ACC112 (cell line): Measurements from ENCODE around the gene ATP5ME.
"Not testable (repeated sequence)": the region's sequence is repeated elsewhere in the genome, so short reads cannot be mapped to it uniquely, and the experiment has no call there.

Experiments
- H2AFZ ChIP-seq: fragments of 200-600 bp; sonication (generic); one replicate; pipeline ENCODE4 v1.6.0; 2017; ENCODE audit warnings: antibody characterized with exemption, low read length; ENCODE audit not compliant: unreplicated experiment
- H3K27ac ChIP-seq: fragments of 200-600 bp; sonication (generic); 2 replicates; pipeline ENCODE4 v1.5.1; 2014; ENCODE audit warnings: low read depth, mild to moderate bottlenecking, antibody characterized with exemption, low read length, moderate library complexity
- H3K27me3 ChIP-seq: fragments of 200-600 bp; sonication (generic); 2 replicates; pipeline ENCODE4 v1.6.1; 2014; ENCODE audit warnings: mild to moderate bottlenecking, antibody characterized with exemption, low read length, moderate library complexity, mixed read lengths; ENCODE audit not compliant: insufficient read depth
- H3K36me3 ChIP-seq: fragments of 200-600 bp; sonication (generic); 2 replicates; pipeline ENCODE4 v1.6.1; 2016; ENCODE audit warnings: mild to moderate bottlenecking, antibody characterized with exemption, low read length, moderate library complexity, mixed read lengths; ENCODE audit not compliant: insufficient read depth
- H3K4me1 ChIP-seq: fragments of 200-600 bp; sonication (generic); one replicate; pipeline ENCODE4 v1.6.1; 2016; ENCODE audit warnings: low read length, mixed read lengths; ENCODE audit not compliant: insufficient read depth, unreplicated experiment, control insufficient read depth
- H3K4me3 ChIP-seq: fragments of 200-600 bp; sonication (generic); 2 replicates; pipeline ENCODE4 v1.5.1; 2014; ENCODE audit warnings: mild to moderate bottlenecking, low read depth, low read length
- H3K79me2 ChIP-seq: fragments of 200-600 bp; sonication (generic); one replicate; pipeline ENCODE4 v1.6.0; 2016; ENCODE audit warnings: low read length; ENCODE audit not compliant: control insufficient read depth, unreplicated experiment, insufficient read depth

The ATP5ME gene

DNA sequence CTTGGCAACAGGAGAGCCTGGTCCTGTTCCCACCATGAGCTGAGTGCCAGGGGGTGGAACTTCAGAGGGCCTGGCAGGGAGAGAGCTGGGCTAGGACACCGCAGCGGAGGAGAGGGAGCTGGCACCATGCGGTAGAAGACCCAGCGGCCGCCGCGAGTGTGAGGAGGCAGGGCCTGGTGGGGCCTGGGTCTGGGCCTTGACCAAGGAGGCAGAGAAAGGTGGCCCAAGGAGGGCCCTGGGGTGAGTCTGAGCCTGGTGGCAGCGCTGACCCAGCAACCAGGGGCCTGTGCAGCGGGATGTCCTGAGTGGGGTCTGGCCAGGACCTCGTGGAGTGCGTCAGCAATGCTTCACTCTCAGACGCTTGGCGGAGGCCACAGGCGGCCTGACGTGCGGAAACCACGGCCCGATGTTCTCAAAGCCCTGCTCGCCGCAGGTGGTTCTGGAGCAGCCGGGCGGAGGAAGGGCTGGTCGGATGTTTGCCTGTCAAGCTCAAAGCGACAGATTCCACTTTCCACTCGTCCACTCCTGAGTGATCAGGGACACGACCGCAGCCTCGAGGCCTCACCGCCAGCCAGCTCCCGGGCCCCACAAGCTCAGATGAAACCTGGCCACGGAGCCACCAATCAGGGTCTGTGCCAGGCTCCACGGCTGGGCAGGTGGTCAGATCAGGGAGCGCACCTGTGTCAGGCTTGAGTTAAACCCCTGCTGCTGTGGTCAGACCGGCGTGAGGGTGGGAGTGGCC is 20.8 kb downstream of the ATP5ME start:
- Histone ChIP-seq H3K4me1 (no peaks in the 10 kb centered on the region), H2AFZ (no peak overlapping the region), H3K27me3 (peaks cover 36% of the 10 kb centered on the region), H3K27ac (no peak overlapping the region), H3K79me2 (no peaks in the 10 kb centered on the region), H3K4me3 (no peak overlapping the region), H3K36me3 (no peaks in the 10 kb centered on the region)

DNA sequence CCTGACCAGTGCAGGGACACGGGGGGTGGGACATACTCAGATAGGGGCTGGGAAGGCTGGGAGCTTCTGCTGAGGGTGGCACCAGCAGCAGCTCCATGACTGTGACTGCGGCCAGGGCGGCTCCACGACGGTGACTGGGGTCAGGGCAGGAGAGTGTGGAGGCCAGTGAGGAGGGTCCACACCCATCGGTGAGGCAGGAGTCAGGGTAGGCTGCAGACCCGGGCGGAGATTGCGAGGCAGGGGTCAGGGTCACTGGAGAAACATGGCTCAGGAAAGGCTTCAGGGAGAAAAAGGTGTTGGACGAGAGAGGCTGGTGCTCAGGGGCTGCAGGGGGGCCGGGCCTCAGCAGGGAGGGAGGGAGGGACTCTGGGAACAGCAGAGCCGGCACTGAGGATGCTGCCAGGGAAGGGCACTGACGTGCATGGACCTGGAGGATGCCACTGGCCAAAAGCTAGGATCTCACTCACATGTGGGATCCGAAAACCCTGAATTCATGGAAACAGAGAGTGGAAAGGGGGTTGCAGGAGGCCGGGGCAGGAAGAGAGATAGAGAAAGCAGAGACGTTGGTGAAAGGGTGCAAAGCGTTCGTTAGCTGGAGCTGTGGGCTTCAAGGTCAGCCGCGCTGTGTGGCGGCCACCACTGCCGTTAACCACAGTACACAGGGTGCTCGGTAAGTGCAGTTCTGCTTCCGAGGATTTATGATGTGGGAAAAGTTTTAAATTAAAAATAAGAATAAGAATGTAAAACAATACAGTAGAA is 22.0 kb downstream of the ATP5ME start:
- Histone ChIP-seq H3K4me1 (no peaks in the 10 kb centered on the region), H3K36me3 (no peaks in the 10 kb centered on the region), H2AFZ (no peak overlapping the region), H3K4me3 (no peak overlapping the region), H3K79me2 (no peaks in the 10 kb centered on the region), H3K27ac (no peak overlapping the region), H3K27me3 (peaks cover 42% of the 10 kb centered on the region)

DNA sequence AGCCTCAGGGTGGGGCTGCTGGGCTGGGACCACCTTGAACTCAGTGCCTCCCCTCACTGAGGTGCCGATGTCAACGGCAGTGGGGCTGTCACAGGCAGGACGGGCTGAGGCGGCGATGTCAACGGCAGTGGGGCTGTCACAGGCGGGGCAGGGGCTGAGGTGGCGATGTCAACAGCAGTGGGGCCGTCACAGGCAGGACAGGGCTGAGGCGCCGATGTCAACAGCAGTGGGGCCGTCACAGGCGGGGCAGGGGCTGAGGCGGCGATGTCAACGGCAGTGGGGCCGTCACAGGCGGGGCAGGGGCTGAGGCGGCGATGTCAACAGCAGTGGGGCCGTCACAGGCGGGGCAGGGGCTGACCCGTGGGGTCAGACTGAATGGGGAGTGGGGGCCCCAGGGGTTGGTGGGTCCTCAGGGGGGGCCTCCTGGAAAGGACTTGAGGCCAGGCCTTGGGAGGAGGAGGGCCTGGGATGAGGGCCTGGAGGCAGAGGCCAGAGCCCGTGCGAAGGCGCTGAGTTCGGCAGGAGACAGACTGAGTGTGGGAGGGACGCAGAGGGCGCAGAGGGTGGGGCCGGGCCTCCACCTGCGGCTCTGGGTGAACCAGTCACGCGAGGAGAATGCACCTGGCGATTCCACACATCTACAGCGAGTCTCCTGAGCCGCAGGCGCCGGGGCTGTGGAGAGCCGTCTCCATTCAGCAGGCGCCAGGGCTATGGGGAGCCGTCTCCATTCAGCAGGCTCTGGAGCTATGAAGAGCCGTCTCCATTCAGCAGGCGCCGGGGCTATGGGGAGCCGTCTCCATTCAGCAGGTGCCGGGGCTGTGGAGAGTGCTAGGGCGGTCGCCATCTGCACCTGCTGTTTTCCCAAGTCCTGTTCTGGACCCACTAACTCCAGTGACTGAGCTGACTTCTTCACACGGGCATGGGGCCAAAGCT is 22.9 kb downstream of the ATP5ME start:
- Histone ChIP-seq H2AFZ (no peak overlapping the region), H3K4me1 (no peaks in the 10 kb centered on the region), H3K27ac (no peak overlapping the region), H3K36me3 (no peaks in the 10 kb centered on the region), H3K4me3 (peak overlapping the region; percentile 51; the same call in 1 of the 2 replicates), H3K27me3 (peaks cover 51% of the 10 kb centered on the region), H3K79me2 (no peaks in the 10 kb centered on the region)

DNA sequence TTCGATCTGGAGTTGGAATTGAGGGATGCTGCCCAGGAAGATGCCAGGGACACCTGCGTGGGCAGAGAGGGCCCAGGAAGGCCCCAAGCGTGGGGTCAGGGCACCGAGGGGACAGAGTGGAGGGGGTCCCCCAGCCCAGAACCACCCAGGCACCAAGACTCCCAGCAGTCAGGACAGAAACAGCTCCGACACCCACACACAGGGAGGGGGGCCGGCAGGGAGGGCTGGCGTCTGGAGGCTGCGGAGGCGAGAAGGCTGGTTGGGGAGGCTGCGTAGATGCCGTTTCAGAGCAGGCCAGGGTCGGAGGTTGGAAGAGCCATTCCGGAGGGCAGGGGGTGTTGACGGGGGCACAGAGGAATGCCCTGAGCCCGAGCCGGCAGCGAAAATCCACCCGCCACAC is 23.6 kb downstream of the ATP5ME start:
- H2AFZ ChIP-seq, result no peak overlapping the region
- H3K27me3 ChIP-seq, result peaks cover 55% of the 10 kb centered on the region
- H3K4me3 ChIP-seq, result no peak overlapping the region
- no peaks in the 10 kb centered on the region for H3K79me2 ChIP-seq
- no peak overlapping the region for H3K27ac ChIP-seq
- H3K36me3 ChIP-seq, result no peaks in the 10 kb centered on the region
- no peaks in the 10 kb centered on the region for H3K4me1 ChIP-seq

DNA sequence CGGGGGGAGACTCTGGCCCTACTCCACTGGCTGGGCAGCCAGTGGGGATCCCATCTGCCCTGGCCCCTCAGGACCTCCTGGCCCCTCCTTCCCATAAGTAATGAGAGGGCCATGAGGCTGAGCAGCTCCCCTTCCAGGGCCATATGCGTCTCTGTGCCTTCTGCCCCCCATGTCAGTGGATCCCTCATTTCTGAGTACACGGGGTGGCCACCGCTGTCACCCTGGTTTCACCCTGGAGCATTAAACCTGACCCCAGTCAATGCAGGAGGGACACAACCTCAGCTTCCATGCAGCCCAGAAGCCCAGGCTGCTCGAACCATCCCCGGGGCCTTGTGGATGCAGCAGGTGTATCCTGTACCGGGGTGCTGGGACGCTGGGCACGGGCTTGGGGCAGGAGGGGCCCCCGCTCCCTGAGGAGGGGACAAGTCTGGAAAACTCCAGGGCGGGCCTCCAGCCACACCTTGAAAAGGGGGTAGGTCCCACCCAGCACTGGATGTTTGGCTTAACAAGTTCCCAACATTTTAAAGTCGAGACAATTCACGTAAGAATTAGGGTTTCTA is 24.2 kb downstream of the ATP5ME start:
- Histone ChIP-seq H3K27ac (no peak overlapping the region), H3K79me2 (no peaks in the 10 kb centered on the region), H3K36me3 (no peaks in the 10 kb centered on the region), H3K27me3 (peaks cover 57% of the 10 kb centered on the region), H3K4me1 (no peaks in the 10 kb centered on the region), H2AFZ (no peak overlapping the region), H3K4me3 (no peak overlapping the region)

DNA sequence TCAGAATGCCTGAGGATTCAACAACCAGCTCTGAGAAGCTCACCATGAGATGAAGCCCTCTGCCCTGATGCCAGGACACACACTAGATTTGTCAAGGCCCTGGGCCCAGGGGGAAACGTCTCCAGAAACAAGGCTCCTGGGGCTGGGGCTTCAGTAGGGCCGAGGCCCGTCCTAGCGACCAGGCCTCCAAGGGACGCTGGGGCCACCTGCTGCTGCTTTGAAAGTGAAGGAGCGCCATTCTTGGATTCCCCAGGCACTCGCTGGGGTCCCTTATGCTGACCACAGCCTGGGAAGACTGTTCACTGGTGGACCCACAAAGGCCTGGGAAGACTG is 24.8 kb downstream of the ATP5ME start:
- no peaks in the 10 kb centered on the region for H3K4me1 ChIP-seq
- H3K79me2 ChIP-seq, result no peaks in the 10 kb centered on the region
- H3K27me3 ChIP-seq, result peaks cover 60% of the 10 kb centered on the region
- H3K36me3 ChIP-seq, result no peaks in the 10 kb centered on the region
- H2AFZ ChIP-seq, result no peak overlapping the region
- H3K4me3 ChIP-seq, result no peak overlapping the region
- H3K27ac ChIP-seq, result no peak overlapping the region

DNA sequence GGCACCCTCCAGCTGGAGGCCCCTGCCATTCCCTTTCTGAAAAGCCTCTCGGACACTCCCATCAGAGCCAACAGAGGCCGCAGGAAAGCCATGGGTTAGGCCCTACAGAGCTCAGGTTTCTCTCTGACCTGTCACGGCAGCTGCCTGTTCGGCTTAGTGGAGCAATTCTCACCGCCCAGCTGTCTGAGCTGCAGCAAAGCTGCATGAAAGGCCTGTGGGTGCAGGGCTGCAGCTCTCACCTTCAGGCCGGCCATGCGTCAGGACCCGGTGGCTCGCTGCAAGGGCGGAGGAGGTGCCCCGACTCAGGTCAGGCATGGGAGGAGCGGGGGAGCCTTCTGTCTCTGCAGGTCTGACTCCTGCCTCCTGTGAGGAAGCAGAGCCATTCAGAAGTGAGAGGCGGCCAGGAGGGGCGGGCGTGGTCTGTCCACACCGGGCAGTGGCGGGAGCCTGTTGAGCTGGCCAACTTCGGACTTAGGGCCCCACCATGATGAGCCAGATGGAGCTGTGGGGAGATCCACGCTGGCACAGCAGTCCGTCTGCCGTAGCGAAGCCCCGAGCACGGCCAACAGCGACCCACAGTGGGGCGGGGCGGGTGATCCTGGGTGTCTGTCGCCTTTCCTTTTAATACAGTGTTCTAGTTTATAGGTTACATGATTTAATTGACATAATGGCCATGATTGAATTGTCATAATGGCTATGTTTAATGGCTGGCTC is 25.3 kb downstream of the ATP5ME start:
- H3K27me3 ChIP-seq, result peaks cover 60% of the 10 kb centered on the region
- H3K4me3 ChIP-seq, result no peak overlapping the region
- H3K79me2 ChIP-seq, result no peaks in the 10 kb centered on the region
- H3K27ac ChIP-seq, result no peak overlapping the region
- H3K4me1 ChIP-seq, result no peaks in the 10 kb centered on the region
- no peaks in the 10 kb centered on the region for H3K36me3 ChIP-seq
- H2AFZ ChIP-seq, result no peak overlapping the region

DNA sequence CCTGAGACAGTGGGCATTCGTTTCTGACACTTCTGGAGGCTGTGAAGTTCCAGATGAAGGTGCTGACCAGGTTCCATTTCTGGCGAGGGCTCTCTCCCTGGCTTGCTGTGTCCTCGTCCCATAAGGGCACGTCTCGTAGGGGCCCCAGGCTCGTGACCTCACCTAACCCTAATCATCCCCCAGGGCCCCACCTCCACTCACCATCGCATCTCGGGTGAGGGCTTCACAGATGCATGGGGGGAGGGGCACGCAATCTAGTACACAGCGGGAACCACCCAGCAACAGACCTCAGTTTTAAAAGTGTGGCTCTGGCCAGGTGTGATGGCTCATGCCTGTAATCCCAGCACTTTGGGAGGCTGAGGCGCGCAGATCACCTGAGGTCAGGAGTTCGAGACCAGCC is 26.6 kb downstream of the ATP5ME start:
- Histone ChIP-seq H3K27me3 (peaks cover 60% of the 10 kb centered on the region), H3K79me2 (no peaks in the 10 kb centered on the region), H3K36me3 (no peaks in the 10 kb centered on the region), H3K27ac (no peak overlapping the region), H3K4me1 (no peaks in the 10 kb centered on the region), H2AFZ (no peak overlapping the region), H3K4me3 (no peak overlapping the region)

DNA sequence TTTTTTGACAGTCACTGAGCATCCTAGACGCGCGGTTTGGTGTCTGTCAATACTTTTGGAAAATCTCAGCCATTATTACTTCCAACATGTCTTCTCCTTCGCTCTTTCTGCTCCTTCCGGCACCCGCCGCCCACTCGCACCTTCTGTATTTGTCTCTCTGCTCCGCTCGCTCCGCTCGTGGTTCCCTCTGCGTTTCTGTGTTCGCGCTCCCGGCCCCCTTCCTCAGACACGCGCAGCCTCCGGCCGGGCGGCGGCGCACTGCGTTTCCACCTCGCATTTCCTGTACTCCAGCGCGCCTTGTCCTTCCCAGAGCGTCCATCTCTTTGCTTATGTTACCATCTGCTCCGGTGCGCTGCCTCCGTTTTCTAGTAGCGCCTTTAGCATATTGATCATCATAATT is 27.6 kb downstream of the ATP5ME start:
- Histone ChIP-seq H3K27ac (no peak overlapping the region), H3K27me3 (peaks cover 50% of the 10 kb centered on the region)

DNA sequence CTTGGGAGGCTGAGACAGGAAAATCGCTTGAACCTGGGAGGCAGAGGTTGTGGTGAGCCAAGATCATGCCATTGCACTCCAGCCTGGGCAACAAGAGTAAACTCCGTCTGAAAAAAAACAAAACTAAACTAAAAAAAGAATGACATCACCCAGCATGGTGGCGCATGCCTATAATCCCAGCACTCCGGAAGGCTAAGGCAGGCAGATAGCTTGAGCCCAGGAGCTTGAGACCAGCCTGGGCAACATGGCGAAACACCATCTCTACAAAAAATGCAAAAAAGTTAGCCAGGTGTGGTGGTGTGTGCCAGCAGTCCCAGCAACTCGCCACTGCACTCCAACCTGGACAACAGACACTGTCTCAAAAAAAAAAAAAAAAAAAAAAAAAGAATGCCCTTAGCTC is 31.7 kb downstream of the ATP5ME start:
- not testable (repeated sequence) for H3K27ac ChIP-seq, H3K4me1 ChIP-seq, H2AFZ ChIP-seq, H3K4me3 ChIP-seq, H3K79me2 ChIP-seq, H3K36me3 ChIP-seq
- peaks cover 41% of the 10 kb centered on the region for H3K27me3 ChIP-seq

More for the DNA sequence above, 27.6 kb downstream of the ATP5ME start:
- H3K4me1 ChIP-seq, result no peaks in the 10 kb centered on the region
- peak overlapping the region; percentile 56 for H2AFZ ChIP-seq
- H3K36me3 ChIP-seq, result no peaks in the 10 kb centered on the region
- peak overlapping the region; percentile 62 for H3K4me3 ChIP-seq
- no peaks in the 10 kb centered on the region for H3K79me2 ChIP-seq
